Loucy (cell line): Measurements from ENCODE around the gene SPSB1.

Source experiments
- H2AFZ ChIP-seq: fragments of 200-600 bp; sonication (generic); 2 replicates; pipeline ENCODE4 v1.6.0; 2016; ENCODE audit warnings: antibody characterized with exemption, mild to moderate bottlenecking, low read length, moderate library complexity
- H3F3A ChIP-seq: fragments of 200-600 bp; 2 replicates; pipeline ENCODE4 v1.6.0; 2016; ENCODE audit warnings: antibody characterized with exemption, low read depth, mild to moderate bottlenecking
- H3K27me3 ChIP-seq: fragments of 200-600 bp; sonication (generic); 2 replicates; pipeline ENCODE4 v1.6.1; 2014; ENCODE audit warnings: low read length, mild to moderate bottlenecking; ENCODE audit not compliant: insufficient read depth, poor library complexity, severe bottlenecking
- H3K36me3 ChIP-seq: fragments of 200-600 bp; sonication (generic); 2 replicates; pipeline ENCODE4 v1.6.1; 2016; ENCODE audit warnings: low read length; ENCODE audit not compliant: insufficient read depth
- H3K4me1 ChIP-seq: fragments of 200-600 bp; sonication (generic); 2 replicates; pipeline ENCODE4 v1.5.1; 2014; ENCODE audit warnings: low read length, mild to moderate bottlenecking; ENCODE audit not compliant: insufficient read depth, poor library complexity, severe bottlenecking
- H3K4me2 ChIP-seq: fragments of 200-600 bp; sonication (generic); 2 replicates; pipeline ENCODE4 v1.6.0; 2014; ENCODE audit warnings: antibody characterized with exemption, low read length, low read depth, mild to moderate bottlenecking; ENCODE audit not compliant: poor library complexity, severe bottlenecking
- H3K4me3 ChIP-seq: fragments of 200-600 bp; sonication (generic); 2 replicates; pipeline ENCODE4 v1.5.1; 2014; ENCODE audit warnings: low read length, mild to moderate bottlenecking, mixed read lengths; ENCODE audit not compliant: poor library complexity, severe bottlenecking
- H3K79me2 ChIP-seq: fragments of 200-600 bp; sonication (generic); 2 replicates; pipeline ENCODE4 v1.6.1; 2014; ENCODE audit warnings: low read length; ENCODE audit not compliant: insufficient read depth
- H3K9ac ChIP-seq: fragments of 200-600 bp; sonication (generic); 2 replicates; pipeline ENCODE4 v1.6.0; 2014; ENCODE audit warnings: mild to moderate bottlenecking, low read depth, low read length, moderate library complexity; ENCODE audit not compliant: poor library complexity, severe bottlenecking
- H3K9me2 ChIP-seq: fragments of 200-600 bp; sonication (generic); replicated peaks from 2 replicates; pipeline ENCODE4 v1.6.1; 2016; ENCODE audit warnings: low read depth, low read length, mixed read lengths
- H3K9me3 ChIP-seq: fragments of 200-600 bp; sonication (generic); 2 replicates; pipeline ENCODE4 v1.6.1; 2014; ENCODE audit warnings: mild to moderate bottlenecking, antibody characterized with exemption, low read length, low read depth; ENCODE audit not compliant: insufficient read depth
- H4K20me1 ChIP-seq: fragments of 200-600 bp; sonication (generic); 2 replicates; pipeline ENCODE4 v1.6.0; 2014; ENCODE audit warnings: antibody characterized with exemption, low read length, mild to moderate bottlenecking; ENCODE audit not compliant: insufficient read depth, poor library complexity, severe bottlenecking
- EZH2phosphoT487 ChIP-seq: fragments of 200-600 bp; IDR thresholded peaks from 2 replicates; pipeline ENCODE4 v1.6.1; 2018; ENCODE audit warnings: antibody characterized with exemption, mild to moderate bottlenecking, moderate library complexity, borderline replicate concordance
- TF ChIP-seq, protein P1 (sequence below): fragments of 200-600 bp; sonication (generic); conservative IDR thresholded peaks from 2 replicates; pipeline ENCODE4 v1.5.1; 2014; ENCODE audit warnings: mild to moderate bottlenecking, antibody characterized with exemption, low read length

The SPSB1 gene

GRCh38 chr1:9256332-9256731 lies 36.4 kb upstream of the SPSB1 start:
- TF ChIP-seq, protein P1, sequence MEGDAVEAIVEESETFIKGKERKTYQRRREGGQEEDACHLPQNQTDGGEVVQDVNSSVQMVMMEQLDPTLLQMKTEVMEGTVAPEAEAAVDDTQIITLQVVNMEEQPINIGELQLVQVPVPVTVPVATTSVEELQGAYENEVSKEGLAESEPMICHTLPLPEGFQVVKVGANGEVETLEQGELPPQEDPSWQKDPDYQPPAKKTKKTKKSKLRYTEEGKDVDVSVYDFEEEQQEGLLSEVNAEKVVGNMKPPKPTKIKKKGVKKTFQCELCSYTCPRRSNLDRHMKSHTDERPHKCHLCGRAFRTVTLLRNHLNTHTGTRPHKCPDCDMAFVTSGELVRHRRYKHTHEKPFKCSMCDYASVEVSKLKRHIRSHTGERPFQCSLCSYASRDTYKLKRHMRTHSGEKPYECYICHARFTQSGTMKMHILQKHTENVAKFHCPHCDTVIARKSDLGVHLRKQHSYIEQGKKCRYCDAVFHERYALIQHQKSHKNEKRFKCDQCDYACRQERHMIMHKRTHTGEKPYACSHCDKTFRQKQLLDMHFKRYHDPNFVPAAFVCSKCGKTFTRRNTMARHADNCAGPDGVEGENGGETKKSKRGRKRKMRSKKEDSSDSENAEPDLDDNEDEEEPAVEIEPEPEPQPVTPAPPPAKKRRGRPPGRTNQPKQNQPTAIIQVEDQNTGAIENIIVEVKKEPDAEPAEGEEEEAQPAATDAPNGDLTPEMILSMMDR, result no peak
- TF ChIP-seq EZH2phosphoT487, result no peak
- Histone ChIP-seq H3K4me1 (peaks cover 12% of the 10 kb centered on the region), H3K27me3 (no peaks in the 10 kb centered on the region), H3K9me2 (no peaks in the 10 kb centered on the region), H3K79me2 (peaks cover 54% of the 10 kb centered on the region), H3K4me3 (no peak overlapping the region), H3K4me2 (no peak overlapping the region), H2AFZ (no peak overlapping the region), H4K20me1 (peaks cover 3% of the 10 kb centered on the region), H3K9ac (no peak overlapping the region), H3F3A (no peaks in the 10 kb centered on the region), H3K9me3 (no peaks in the 10 kb centered on the region; the same call in 1 of the 2 replicates), H3K36me3 (peaks cover 14% of the 10 kb centered on the region; the same call in 1 of the 2 replicates)

DNA sequence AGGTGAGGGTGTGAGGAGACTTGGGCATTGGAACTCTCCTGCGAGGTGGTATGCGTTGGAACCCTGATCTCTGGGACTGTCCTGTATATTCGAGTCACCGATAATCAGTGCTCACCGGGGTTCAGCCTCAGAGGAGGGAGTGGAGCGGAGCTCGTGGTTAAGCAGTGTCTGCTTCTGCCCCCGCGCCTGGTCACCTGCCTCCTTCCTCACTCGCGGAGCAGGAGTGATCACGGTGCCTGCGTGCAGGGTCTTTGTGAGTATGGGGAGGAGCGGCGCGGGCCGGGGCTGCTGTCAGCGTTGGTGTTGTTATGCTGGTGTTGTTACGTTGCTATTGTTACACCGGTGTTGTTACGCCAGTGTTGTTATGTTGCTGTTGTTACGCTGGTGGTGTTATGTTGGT lies 34.8 kb upstream of the SPSB1 start:
- H3K4me2 ChIP-seq, result no peak overlapping the region
- H3K4me3 ChIP-seq, result no peak overlapping the region
- H3K79me2 ChIP-seq, result peaks cover 51% of the 10 kb centered on the region
- no peak overlapping the region for H2AFZ ChIP-seq
- peaks cover 22% of the 10 kb centered on the region for H3K4me1 ChIP-seq
- no peaks in the 10 kb centered on the region for H3K27me3 ChIP-seq
- no peaks in the 10 kb centered on the region for H3K9me2 ChIP-seq
- H3F3A ChIP-seq, result no peaks in the 10 kb centered on the region
- no peak for TF ChIP-seq EZH2phosphoT487
- TF ChIP-seq, protein P1, result no peak
- peaks cover 25% of the 10 kb centered on the region; the same call in 1 of the 2 replicates for H3K36me3 ChIP-seq
- peaks cover 5% of the 10 kb centered on the region for H4K20me1 ChIP-seq
- H3K9me3 ChIP-seq, result no peaks in the 10 kb centered on the region; the same call in 1 of the 2 replicates
- no peak overlapping the region for H3K9ac ChIP-seq

DNA sequence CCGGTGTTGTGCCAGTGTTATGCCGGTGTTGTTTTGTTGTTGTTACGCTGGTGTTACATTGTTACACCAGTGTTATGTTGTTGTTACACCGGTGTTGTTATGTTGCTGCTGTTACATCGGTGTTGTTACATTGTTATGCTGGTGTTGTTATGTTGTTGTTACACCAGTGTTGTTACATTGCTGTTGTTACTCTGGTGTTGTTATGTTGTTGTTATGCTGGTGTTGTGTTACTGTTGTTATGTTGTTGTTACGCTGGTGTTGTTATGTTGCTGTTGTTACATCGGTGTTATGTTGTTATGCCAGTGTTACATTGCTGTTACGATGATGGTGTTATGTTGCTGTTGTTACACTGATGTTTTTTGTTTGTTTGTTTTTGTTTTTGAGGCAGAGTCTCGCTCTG lies 34.1 kb upstream of the SPSB1 start:
- no peaks in the 10 kb centered on the region; the same call in 1 of the 2 replicates for H3K9me3 ChIP-seq
- no peak overlapping the region for H3K4me3 ChIP-seq
- no peak overlapping the region for H3K4me2 ChIP-seq
- no peak overlapping the region for H2AFZ ChIP-seq
- peaks cover 50% of the 10 kb centered on the region for H3K79me2 ChIP-seq
- H3K36me3 ChIP-seq, result peaks cover 33% of the 10 kb centered on the region; the same call in 1 of the 2 replicates
- no peaks in the 10 kb centered on the region for H3K27me3 ChIP-seq
- H3F3A ChIP-seq, result no peaks in the 10 kb centered on the region
- H3K4me1 ChIP-seq, result peaks cover 22% of the 10 kb centered on the region
- peaks cover 5% of the 10 kb centered on the region for H4K20me1 ChIP-seq
- no peak overlapping the region for H3K9ac ChIP-seq
- no peaks in the 10 kb centered on the region for H3K9me2 ChIP-seq
- TF ChIP-seq, protein P1, result no peak
- TF ChIP-seq EZH2phosphoT487, result no peak
